Left hindlimb (tissue), 1 donor: ENCODE data around the gene VSTM2L.

Experiments
- DNase-seq: peaks from one replicate; pipeline ENCODE4 v3.0.0-alpha.2; 2018

VSTM2L gene

GRCh38 chr20:37991157-37991866 is 88.4 kb downstream of the VSTM2L start:
- no peak for DNase-seq

DNA sequence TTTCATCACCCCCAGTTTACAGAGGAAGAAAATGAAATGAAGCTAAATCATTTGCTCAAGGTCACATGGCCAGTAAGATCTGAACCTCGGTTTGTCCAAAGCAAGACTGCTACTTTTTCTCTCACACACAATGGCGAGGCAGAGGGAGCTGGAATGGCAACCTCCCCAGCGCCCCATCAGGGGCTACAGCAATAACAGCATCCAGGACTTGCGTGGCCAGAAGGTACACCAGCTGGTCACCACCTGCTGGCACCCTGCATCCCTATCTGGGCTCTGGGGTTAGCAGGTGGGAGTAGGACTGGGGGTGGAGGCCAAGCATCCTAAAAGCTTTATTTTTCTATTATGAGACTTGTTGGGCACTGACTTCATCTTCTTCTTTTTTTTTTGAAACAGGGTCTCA is 89.0 kb downstream of the VSTM2L start:
- DNase-seq: no peak

- DNase-seq: peak; percentile 41
Observed at GRCh38 chr20:37992802-37993409, 90.0 kb downstream of the VSTM2L start.

GRCh38 chr20:37994512-37994911 is 91.6 kb downstream of the VSTM2L start:
- no peak for DNase-seq
